ENCODE results near the gene RNF207. TPM values are rescaled to one million over a fixed set of nuclear protein-coding genes. Genes with fewer than 3 reads are reported as not detected.

RNF207 gene
- total and polyA plus RNA-seq, 2 of the 13 experiments (the other 11 are each of a cell fraction or from before 2014, with no cell fraction given), result 9.8 to 15.9 TPM

DNA sequence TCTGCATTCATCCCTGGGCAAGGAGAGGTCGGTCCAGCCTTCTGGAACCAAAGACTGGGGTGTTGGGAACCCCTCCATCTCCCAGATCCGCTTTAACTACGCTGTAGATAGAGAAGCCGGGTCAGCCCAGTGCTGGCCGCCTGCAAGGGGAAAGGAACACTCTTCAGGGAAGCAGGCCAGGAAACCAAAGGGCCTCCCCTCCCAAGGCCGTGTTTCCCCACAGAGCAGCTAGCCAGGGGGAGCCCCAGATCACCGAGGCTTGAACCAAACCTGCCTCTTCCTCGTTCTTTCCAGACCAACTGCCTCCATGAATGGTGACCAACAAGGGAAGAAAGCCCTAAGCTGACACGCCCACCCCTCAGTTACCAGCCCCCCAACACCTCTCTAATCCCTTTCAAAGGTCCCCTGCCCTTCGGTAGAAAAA lies 24.6 kb upstream of the RNF207 start (continued):
- TF ChIP-seq ARID4A (CRISPR knock-in tag; IDR thresholded peaks at IDR 0.05; ENCODE audit: borderline replicate concordance), result no peak
- TF ChIP-seq ARHGAP35 (CRISPR knock-in tag; IDR thresholded peaks at IDR 0.05; ENCODE audit: borderline replicate concordance), result no peak
- no peak for TF ChIP-seq ETV5 (CRISPR knock-in tag; IDR thresholded peaks at IDR 0.05; ENCODE audit: borderline replicate concordance)
- TF ChIP-seq MAFF (IDR thresholded peaks at IDR 0.05; ENCODE audit: low read depth, low read length), result no peak
- no peak for TF ChIP-seq SRY (CRISPR knock-in tag; IDR thresholded peaks at IDR 0.05)
- no peak for TF ChIP-seq HNRNPUL1 (IDR thresholded peaks at IDR 0.05; ENCODE audit: low read depth, low read length)
- no peak for TF ChIP-seq ZNF704 (CRISPR knock-in tag; IDR thresholded peaks at IDR 0.05; ENCODE audit: borderline replicate concordance)

DNA sequence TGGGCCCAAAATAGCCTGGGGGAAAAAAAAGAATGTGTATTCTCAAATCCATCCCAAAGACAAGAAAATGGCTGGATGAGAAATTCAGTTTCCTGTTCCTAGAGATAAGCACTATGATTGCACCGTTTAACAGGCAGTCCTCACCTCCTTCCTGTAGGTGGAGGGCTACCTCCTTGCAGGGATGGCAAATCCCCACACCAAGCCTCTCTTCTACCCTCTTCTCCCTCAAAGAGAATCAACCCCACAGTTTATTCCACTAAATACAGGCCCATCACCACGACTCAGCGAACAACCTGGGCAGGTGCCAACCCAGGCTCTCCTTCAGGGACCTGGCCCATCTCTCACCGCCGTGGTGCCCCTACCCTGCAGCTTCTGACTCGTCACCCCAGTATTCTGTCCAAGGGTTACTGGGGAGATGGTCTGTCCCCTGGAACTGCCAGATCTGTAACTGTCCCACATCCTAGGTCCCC lies 22.4 kb upstream of the RNF207 start:
- FAIRE-seq, result no peak
- peaks cover 1 to 12% of the 10 kb centered on the region in 2 experiments for H3K27me3 ChIP-seq (ENCODE audit: control insufficient read depth in 1 of 2, insufficient read depth in 2 of 2, low read length in 2 of 2)
- no peak overlapping the region for H2AFZ ChIP-seq (ENCODE audit: low read length)
- BruUV-seq (replicated peaks), result no TSS peak
- DNase-seq (ENCODE audit: low spot score), result no peak
- H3K36me3 ChIP-seq (replicated peaks in 1 of 2; ENCODE audit: control insufficient read depth in 1 of 2, insufficient read depth in 2 of 2, low read length in 2 of 2), result peaks cover 15 to 31% of the 10 kb centered on the region in 2 experiments
- no peak overlapping the region for H3K9ac ChIP-seq (ENCODE audit: insufficient read depth, low read depth, low read length)
- in situ Hi-C loops (cut with HindIII; ENCODE audit: extremely low pct_ligation_motif_present, low pct_unique_long_range_greater_than_20kb) (no loop called here), intact Hi-C loops (cut with micrococcal nuclease; ENCODE audit: unreplicated experiment) (no loop called here)
- no peak overlapping the region for H3K4me3 ChIP-seq (replicated peaks in 1 of 3; ENCODE audit: insufficient read depth in 1 of 3, low read depth in 2 of 3, low read length in 3 of 3)
- ChIA-PET POLR2A (no interaction called here), CTCF (ENCODE audit: low intra/inter-chr PET ratio, low total read pairs) (no interaction called here)
- H3K4me1 ChIP-seq (ENCODE audit: insufficient read depth, low read length), result peaks cover 5% of the 10 kb centered on the region; the same call in 1 of the 2 replicates
- peaks cover 7% of the 10 kb centered on the region for H3K79me2 ChIP-seq (ENCODE audit: insufficient read depth, low read length)
- H3K9me3 ChIP-seq (ENCODE audit: low read length), result no peaks in the 10 kb centered on the region
- WGBS (ENCODE audit: low lambda C conversion rate), result 59% methylated on average over 4 of the region's 6 CpGs
- ATAC-seq, result peak; percentile 64
- H3K4me2 ChIP-seq (ENCODE audit: low read depth, low read length), result no peak overlapping the region
- TF ChIP-seq ZNF740 (CRISPR knock-in tag; IDR thresholded peaks at IDR 0.05), result no peak
- TF ChIP-seq POLR2G (IDR thresholded peaks at IDR 0.05; ENCODE audit: low read depth, low read length), result peak; percentile 63; the same call in 1 of the 2 replicates
- peak; percentile 48 for TF ChIP-seq RBM22 (optimal IDR thresholded peaks at IDR 0.05; ENCODE audit: low read length)
- 0 out of 4 replicates have a peak, but pooled peaks of 1 of the 2 experiments have one; percentile 11 for TF ChIP-seq POLR2A (IDR thresholded peaks at IDR 0.05; ENCODE audit: insufficient read depth in 1 of 2, low read depth in 2 of 2, low read length in 2 of 2)
- peaks cover 46% of the 10 kb centered on the region for H4K20me1 ChIP-seq (ENCODE audit: insufficient read depth, low read length)
- no peak overlapping the region for H3K27ac ChIP-seq (ENCODE audit: extremely low read length, insufficient read depth, low read length)
